Ramos (cell line): ENCODE measurements around the gene SIL1.
"Not testable (repeated sequence)": the region's sequence is repeated elsewhere in the genome, so short reads cannot be mapped to it uniquely, and the experiment has no call there.

ENCODE experiments used
- in situ Hi-C: fragments of 300-500 bp; cut with MboI; formaldehyde crosslinking; loops from one replicate; pipeline ENCODE4 v1.14.3; 2022; ENCODE audit warnings: low sequenced_read_pairs; ENCODE audit not compliant: unreplicated experiment

Gene SIL1

GRCh38 chr5:139049780-139050179 is 148.4 kb downstream of the SIL1 start:
- in situ Hi-C loops, result no loop called here

GRCh38 chr5:139046551-139046950 is 151.6 kb downstream of the SIL1 start:
- in situ Hi-C loops, result no loop called here

GRCh38 chr5:139043157-139043905 is 154.8 kb downstream of the SIL1 start:
- in situ Hi-C loops, result no loop called here

GRCh38 chr5:139040081-139040480 is 158.1 kb downstream of the SIL1 start:
- in situ Hi-C loops, result no loop called here

- in situ Hi-C loops, result no loop called here
Observed at GRCh38 chr5:139038613-139039305, 159.4 kb downstream of the SIL1 start.

- in situ Hi-C loops, result no loop called here
Observed at GRCh38 chr5:139037732-139038131, 160.4 kb downstream of the SIL1 start.

- in situ Hi-C loops, result not testable (repeated sequence)
Observed at GRCh38 chr5:139036332-139036731, 161.8 kb downstream of the SIL1 start.

- in situ Hi-C loops, result no loop called here
Observed at GRCh38 chr5:139027150-139027549, 171.0 kb downstream of the SIL1 start.

GRCh38 chr5:139025651-139026050 is 172.5 kb downstream of the SIL1 start:
- in situ Hi-C loops, result no loop called here

- in situ Hi-C loops, result no loop called here
Observed at GRCh38 chr5:139023286-139023685, 174.9 kb downstream of the SIL1 start.

GRCh38 chr5:139022528-139022927 is 175.6 kb downstream of the SIL1 start:
- in situ Hi-C loops, result no loop called here

GRCh38 chr5:139021346-139021745 is 176.8 kb downstream of the SIL1 start:
- in situ Hi-C loops, result no loop called here

- in situ Hi-C loops, result no loop called here
Observed at GRCh38 chr5:139019880-139020279, 178.3 kb downstream of the SIL1 start.

- in situ Hi-C loops, result no loop called here
Observed at GRCh38 chr5:139019211-139019610, 179.0 kb downstream of the SIL1 start.

GRCh38 chr5:139017624-139018023 is 180.5 kb downstream of the SIL1 start:
- in situ Hi-C loops, result no loop called here

- in situ Hi-C loops, result no loop called here
Observed at GRCh38 chr5:139016186-139016585, 182.0 kb downstream of the SIL1 start.

- in situ Hi-C loops, result no loop called here
Observed at GRCh38 chr5:139014726-139015125, 183.4 kb downstream of the SIL1 start.

GRCh38 chr5:139012176-139012575 is 186.0 kb downstream of the SIL1 start:
- in situ Hi-C loops, result no loop called here

- in situ Hi-C loops, result not testable (repeated sequence)
Observed at GRCh38 chr5:139011156-139011555, 187.0 kb downstream of the SIL1 start.

GRCh38 chr5:139004374-139005307 is 193.5 kb downstream of the SIL1 start:
- in situ Hi-C loops, result no loop called here

GRCh38 chr5:138999674-139000073 is 198.5 kb downstream of the SIL1 start:
- in situ Hi-C loops, result no loop called here
